Lower lobe of right lung (tissue), 2 donors: ENCODE measurements around the gene A4GALT. TPM values are rescaled to one million over a fixed set of nuclear protein-coding genes. Genes with fewer than 3 reads are reported as not detected.

Experiments used
- ATAC-seq, 2 donors: fragments of 200-7000 bp; cut with Tn5 transposase; one replicate each; pipeline ENCODE4 v1.9.1; 2020 to 2022; ENCODE audit warnings: mild to moderate bottlenecking in 2 of 2, moderate library complexity in 2 of 2
- DNase-seq: peaks from one replicate; pipeline ENCODE4 v3.0.0-alpha.2; 2020
- H3K27ac ChIP-seq: fragments of 200-600 bp; one replicate; pipeline ENCODE4 v1.8.0; 2022
- H3K27me3 ChIP-seq: fragments of 200-600 bp; one replicate; pipeline ENCODE4 v1.8.0; 2022; ENCODE audit warnings: low read depth
- H3K36me3 ChIP-seq: fragments of 200-600 bp; one replicate; pipeline ENCODE4 v1.8.0; 2022; ENCODE audit warnings: mild to moderate bottlenecking
- H3K4me1 ChIP-seq: fragments of 200-600 bp; one replicate; pipeline ENCODE4 v1.8.0; 2022
- H3K4me3 ChIP-seq: fragments of 200-600 bp; one replicate; pipeline ENCODE4 v1.8.0; 2022; ENCODE audit warnings: mild to moderate bottlenecking
- H3K9me3 ChIP-seq: fragments of 200-600 bp; one replicate; pipeline ENCODE4 v1.8.0; 2022
- intact Hi-C: fragments of 100-400 bp; cut with DNase I; formaldehyde crosslinking; loops from one replicate; pipeline ENCODE4 v1.11.0; 2022
- total RNA-seq: library from RNA; stranded (reverse); fragmentation: NEBNext Ultra II Directional; extraction: Animal tissue kit (Norgen Biotek cat#: 25700); gene quantifications from one replicate; pipeline ENCODE4 v1.2.1, GENCODE V29; 2021
- TF ChIP-seq, protein P1 (sequence below): fragments of 200-600 bp; IDR thresholded peaks from one replicate; pipeline ENCODE4 v1.8.0; 2022; ENCODE audit warnings: antibody characterized with exemption, mild to moderate bottlenecking
- donor health status: DM: no; HTN: yes; CAD: no; lungs with severe emphysema.

The A4GALT gene
- total RNA-seq, 1 donor from 2014 or later: 19.4 TPM

- ATAC-seq (no peak), DNase-seq (no peak)
- H3K36me3 ChIP-seq: no peaks in the 10 kb centered on the region
- TF ChIP-seq, protein P1, sequence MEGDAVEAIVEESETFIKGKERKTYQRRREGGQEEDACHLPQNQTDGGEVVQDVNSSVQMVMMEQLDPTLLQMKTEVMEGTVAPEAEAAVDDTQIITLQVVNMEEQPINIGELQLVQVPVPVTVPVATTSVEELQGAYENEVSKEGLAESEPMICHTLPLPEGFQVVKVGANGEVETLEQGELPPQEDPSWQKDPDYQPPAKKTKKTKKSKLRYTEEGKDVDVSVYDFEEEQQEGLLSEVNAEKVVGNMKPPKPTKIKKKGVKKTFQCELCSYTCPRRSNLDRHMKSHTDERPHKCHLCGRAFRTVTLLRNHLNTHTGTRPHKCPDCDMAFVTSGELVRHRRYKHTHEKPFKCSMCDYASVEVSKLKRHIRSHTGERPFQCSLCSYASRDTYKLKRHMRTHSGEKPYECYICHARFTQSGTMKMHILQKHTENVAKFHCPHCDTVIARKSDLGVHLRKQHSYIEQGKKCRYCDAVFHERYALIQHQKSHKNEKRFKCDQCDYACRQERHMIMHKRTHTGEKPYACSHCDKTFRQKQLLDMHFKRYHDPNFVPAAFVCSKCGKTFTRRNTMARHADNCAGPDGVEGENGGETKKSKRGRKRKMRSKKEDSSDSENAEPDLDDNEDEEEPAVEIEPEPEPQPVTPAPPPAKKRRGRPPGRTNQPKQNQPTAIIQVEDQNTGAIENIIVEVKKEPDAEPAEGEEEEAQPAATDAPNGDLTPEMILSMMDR: no peak
- peaks cover 15% of the 10 kb centered on the region for H3K4me1 ChIP-seq
- no peaks in the 10 kb centered on the region for H3K27me3 ChIP-seq
- H3K9me3 ChIP-seq: no peaks in the 10 kb centered on the region
- no peak overlapping the region for H3K27ac ChIP-seq
- intact Hi-C loops: no loop called here
- H3K4me3 ChIP-seq: no peak overlapping the region
Observed at GRCh38 chr22:42768385-42769035, 47.8 kb upstream of the A4GALT start.

- peak; percentile 76 for DNase-seq
- intact Hi-C loops: no loop called here
- Histone ChIP-seq H3K36me3 (no peaks in the 10 kb centered on the region), H3K4me3 (no peak overlapping the region), H3K9me3 (no peaks in the 10 kb centered on the region), H3K27me3 (no peaks in the 10 kb centered on the region), H3K4me1 (peaks cover 15% of the 10 kb centered on the region), H3K27ac (no peak overlapping the region)
- peak; percentile 35 to 48 for ATAC-seq
- TF ChIP-seq, protein P1: no peak
Observed at GRCh38 chr22:42766860-42767259, 46.2 kb upstream of the A4GALT start.

- ATAC-seq: no peak
- Histone ChIP-seq H3K36me3 (no peaks in the 10 kb centered on the region), H3K27me3 (no peaks in the 10 kb centered on the region), H3K4me3 (no peak overlapping the region), H3K27ac (no peak overlapping the region), H3K4me1 (peaks cover 10% of the 10 kb centered on the region), H3K9me3 (no peaks in the 10 kb centered on the region)
- DNase-seq: no peak
- TF ChIP-seq, protein P1: no peak
- intact Hi-C loops: no loop called here
Observed at GRCh38 chr22:42764895-42765363, 44.3 kb upstream of the A4GALT start.

DNA sequence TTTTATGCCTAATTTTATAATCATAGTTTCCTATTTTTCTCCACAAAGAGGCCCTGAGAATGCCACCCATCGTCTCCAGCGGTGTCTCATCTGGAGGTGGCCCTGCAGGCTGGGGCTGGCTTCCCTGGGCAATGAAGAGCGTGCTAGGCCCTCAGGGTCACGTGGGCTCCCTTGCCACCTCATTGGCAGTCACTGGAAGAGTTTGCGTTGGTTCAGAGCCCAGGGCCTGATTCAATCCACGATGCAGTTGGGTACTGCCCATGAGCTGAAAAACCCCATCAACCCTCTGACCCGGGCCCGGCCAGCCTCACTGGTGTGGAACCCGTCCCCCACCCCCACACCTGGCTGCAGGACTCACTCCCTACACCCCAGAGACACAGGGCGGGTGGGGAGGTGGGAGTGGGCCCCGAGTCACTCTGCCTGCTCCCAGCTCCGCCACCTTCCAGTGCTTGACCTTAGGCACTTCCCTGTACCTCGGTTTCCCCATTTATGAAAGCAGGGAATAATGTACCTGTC lies 43.4 kb upstream of the A4GALT start:
- H3K27ac ChIP-seq: no peak overlapping the region
- no peaks in the 10 kb centered on the region for H3K27me3 ChIP-seq
- no peaks in the 10 kb centered on the region for H3K9me3 ChIP-seq
- DNase-seq (no peak), ATAC-seq (no peak)
- H3K4me3 ChIP-seq: no peak overlapping the region
- intact Hi-C loops: no loop called here
- no peaks in the 10 kb centered on the region for H3K36me3 ChIP-seq
- peaks cover 1% of the 10 kb centered on the region for H3K4me1 ChIP-seq
- TF ChIP-seq, protein P1: no peak

- no peak for DNase-seq
- H3K4me1 ChIP-seq: peaks cover 3% of the 10 kb centered on the region
- H3K27ac ChIP-seq: no peak overlapping the region
- no peaks in the 10 kb centered on the region for H3K36me3 ChIP-seq
- intact Hi-C loops: no loop called here
- H3K27me3 ChIP-seq: no peaks in the 10 kb centered on the region
- TF ChIP-seq, protein P1: no peak
- no peak overlapping the region for H3K4me3 ChIP-seq
- ATAC-seq: no peak
- no peaks in the 10 kb centered on the region for H3K9me3 ChIP-seq
Observed at GRCh38 chr22:42760806-42761565, 40.3 kb upstream of the A4GALT start.
